Measurements from ENCODE around the gene RRM2.
"Not testable (repeated sequence)": the region's sequence is repeated elsewhere in the genome, so short reads cannot be mapped to it uniquely, and the experiment has no call there.

RRM2 gene

GRCh38 chr2:10091889-10092244 is 30.7 kb upstream of the RRM2 start:
- DNase-seq: not testable (repeated sequence)

- DNase-seq: no peak
These were observed 28.2 kb upstream of the RRM2 start for GRCh38 chr2:10094271-10094814.

- no peak for DNase-seq
These were observed 27.4 kb upstream of the RRM2 start for GRCh38 chr2:10095175-10095574.

- no peak for DNase-seq
These were observed 25.9 kb upstream of the RRM2 start for GRCh38 chr2:10096641-10097040.

- no peak for DNase-seq
These were observed 25.0 kb upstream of the RRM2 start for GRCh38 chr2:10097352-10098148.

- DNase-seq: no peak
These were observed 21.0 kb upstream of the RRM2 start for GRCh38 chr2:10101491-10101890.

GRCh38 chr2:10103179-10103578 is 19.4 kb upstream of the RRM2 start:
- DNase-seq: no peak

GRCh38 chr2:10104906-10105305 is 17.6 kb upstream of the RRM2 start:
- DNase-seq: not testable (repeated sequence)

- DNase-seq: no peak
These were observed 13.2 kb upstream of the RRM2 start for GRCh38 chr2:10109311-10109710.

GRCh38 chr2:10119027-10119325 is 3.6 kb upstream of the RRM2 start:
- DNase-seq: no peak

GRCh38 chr2:10119601-10120157 is 2.9 kb upstream of the RRM2 start:
- no peak for DNase-seq

- peak; percentile 89 for DNase-seq
These were observed 2.2 kb upstream of the RRM2 start for GRCh38 chr2:10120158-10120876.

GRCh38 chr2:10120877-10121574 is 1.5 kb upstream of the RRM2 start:
- DNase-seq: peak; percentile 54

- DNase-seq: no peak
These were observed 742 bp downstream of the RRM2 start for GRCh38 chr2:10123281-10123680.

GRCh38 chr2:10124538-10125045 is 2.1 kb downstream of the RRM2 start:
- DNase-seq: peak; percentile 65

- DNase-seq: no peak
These were observed 3.5 kb downstream of the RRM2 start for GRCh38 chr2:10125842-10126631.

GRCh38 chr2:10126632-10127026 is 4.1 kb downstream of the RRM2 start:
- DNase-seq: no peak

GRCh38 chr2:10128420-10128819 is 5.9 kb downstream of the RRM2 start:
- DNase-seq: no peak

- no peak for DNase-seq
These were observed 7.0 kb downstream of the RRM2 start for GRCh38 chr2:10129490-10129889.

- DNase-seq: no peak
These were observed 9.6 kb downstream of the RRM2 start for GRCh38 chr2:10132043-10132575.

- no peak for DNase-seq
These were observed 10.1 kb downstream of the RRM2 start for GRCh38 chr2:10132596-10132995.

- DNase-seq: no peak
These were observed 10.6 kb downstream of the RRM2 start for GRCh38 chr2:10132996-10133647.

Measured in NCI-H1436 (cell line).